Astrocyte of the cerebellum (primary cell): Measurements from ENCODE around the gene SENP6.
"Not testable (repeated sequence)": the region's sequence is repeated elsewhere in the genome, so short reads cannot be mapped to it uniquely, and the experiment has no call there.

Experiments
- DNase-seq: peaks from one replicate; pipeline ENCODE4 v3.0.0-alpha.2; 2011; ENCODE audit warnings: low read depth
- H3K4me3 ChIP-seq: 2 replicates; pipeline ENCODE4 v1.5.1; 2011; ENCODE audit warnings: mild to moderate bottlenecking, low read depth, low read length, moderate library complexity
- in situ Hi-C: cut with HindIII; loops from 2 replicates; pipeline ENCODE4 v1.10.0; 2017; ENCODE audit warnings: low sequenced_read_pairs
- TF ChIP-seq, protein P1 (sequence below): IDR thresholded peaks from 2 replicates; pipeline ENCODE4 v1.5.1; 2012; ENCODE audit warnings: low read length, low read depth, moderate library complexity, mild to moderate bottlenecking; ENCODE audit errors: missing control alignments

The SENP6 gene

GRCh38 chr6:75590370-75590769, 11.3 kb upstream of the SENP6 start:
- no peak overlapping the region for H3K4me3 ChIP-seq
- in situ Hi-C loops = no loop called here
- TF ChIP-seq, protein P1, sequence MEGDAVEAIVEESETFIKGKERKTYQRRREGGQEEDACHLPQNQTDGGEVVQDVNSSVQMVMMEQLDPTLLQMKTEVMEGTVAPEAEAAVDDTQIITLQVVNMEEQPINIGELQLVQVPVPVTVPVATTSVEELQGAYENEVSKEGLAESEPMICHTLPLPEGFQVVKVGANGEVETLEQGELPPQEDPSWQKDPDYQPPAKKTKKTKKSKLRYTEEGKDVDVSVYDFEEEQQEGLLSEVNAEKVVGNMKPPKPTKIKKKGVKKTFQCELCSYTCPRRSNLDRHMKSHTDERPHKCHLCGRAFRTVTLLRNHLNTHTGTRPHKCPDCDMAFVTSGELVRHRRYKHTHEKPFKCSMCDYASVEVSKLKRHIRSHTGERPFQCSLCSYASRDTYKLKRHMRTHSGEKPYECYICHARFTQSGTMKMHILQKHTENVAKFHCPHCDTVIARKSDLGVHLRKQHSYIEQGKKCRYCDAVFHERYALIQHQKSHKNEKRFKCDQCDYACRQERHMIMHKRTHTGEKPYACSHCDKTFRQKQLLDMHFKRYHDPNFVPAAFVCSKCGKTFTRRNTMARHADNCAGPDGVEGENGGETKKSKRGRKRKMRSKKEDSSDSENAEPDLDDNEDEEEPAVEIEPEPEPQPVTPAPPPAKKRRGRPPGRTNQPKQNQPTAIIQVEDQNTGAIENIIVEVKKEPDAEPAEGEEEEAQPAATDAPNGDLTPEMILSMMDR = no peak
- no peak for DNase-seq

DNA sequence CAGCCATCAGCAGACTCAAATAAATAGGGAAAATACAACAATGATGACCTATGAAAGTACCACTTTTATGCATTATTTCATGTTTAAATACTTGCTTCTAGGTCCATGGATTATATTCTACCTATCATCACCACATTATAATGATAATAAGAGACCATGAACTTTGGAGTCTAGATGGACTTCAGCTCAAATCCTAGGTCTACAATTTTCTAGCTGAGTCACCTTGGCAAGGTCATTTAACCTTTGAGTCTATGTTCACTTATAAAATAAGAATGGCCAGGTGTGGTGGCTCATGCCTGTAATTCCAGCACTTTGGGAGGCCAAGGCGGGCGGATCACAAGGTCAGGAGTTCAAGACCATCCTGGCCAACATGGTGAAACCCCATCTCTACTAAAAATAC, 5.3 kb upstream of the SENP6 start:
- H3K4me3 ChIP-seq, DNase-seq, in situ Hi-C loops: not testable (repeated sequence)

DNA sequence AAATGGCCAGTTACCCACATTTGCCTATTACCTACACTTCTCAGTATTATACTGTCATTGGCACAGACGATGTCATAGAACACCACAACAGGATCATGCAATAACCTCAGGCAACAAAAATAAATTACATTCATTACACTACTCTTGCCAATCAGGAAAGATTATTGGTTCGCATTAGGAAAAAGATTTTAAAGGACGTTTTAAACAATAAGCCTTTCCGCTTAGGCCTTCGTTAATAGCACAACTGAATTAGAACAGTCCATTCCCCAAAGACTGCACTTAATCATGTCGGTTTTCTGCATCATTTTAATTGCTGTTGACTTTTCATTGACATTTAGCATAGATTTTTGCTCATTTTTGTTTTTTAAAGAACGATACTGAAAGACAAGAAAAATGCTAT, 912 bp upstream of the SENP6 start:
- H3K4me3 ChIP-seq = no peak overlapping the region
- in situ Hi-C loops = no loop called here
- no peak for DNase-seq
- TF ChIP-seq, protein P1 = no peak

DNA sequence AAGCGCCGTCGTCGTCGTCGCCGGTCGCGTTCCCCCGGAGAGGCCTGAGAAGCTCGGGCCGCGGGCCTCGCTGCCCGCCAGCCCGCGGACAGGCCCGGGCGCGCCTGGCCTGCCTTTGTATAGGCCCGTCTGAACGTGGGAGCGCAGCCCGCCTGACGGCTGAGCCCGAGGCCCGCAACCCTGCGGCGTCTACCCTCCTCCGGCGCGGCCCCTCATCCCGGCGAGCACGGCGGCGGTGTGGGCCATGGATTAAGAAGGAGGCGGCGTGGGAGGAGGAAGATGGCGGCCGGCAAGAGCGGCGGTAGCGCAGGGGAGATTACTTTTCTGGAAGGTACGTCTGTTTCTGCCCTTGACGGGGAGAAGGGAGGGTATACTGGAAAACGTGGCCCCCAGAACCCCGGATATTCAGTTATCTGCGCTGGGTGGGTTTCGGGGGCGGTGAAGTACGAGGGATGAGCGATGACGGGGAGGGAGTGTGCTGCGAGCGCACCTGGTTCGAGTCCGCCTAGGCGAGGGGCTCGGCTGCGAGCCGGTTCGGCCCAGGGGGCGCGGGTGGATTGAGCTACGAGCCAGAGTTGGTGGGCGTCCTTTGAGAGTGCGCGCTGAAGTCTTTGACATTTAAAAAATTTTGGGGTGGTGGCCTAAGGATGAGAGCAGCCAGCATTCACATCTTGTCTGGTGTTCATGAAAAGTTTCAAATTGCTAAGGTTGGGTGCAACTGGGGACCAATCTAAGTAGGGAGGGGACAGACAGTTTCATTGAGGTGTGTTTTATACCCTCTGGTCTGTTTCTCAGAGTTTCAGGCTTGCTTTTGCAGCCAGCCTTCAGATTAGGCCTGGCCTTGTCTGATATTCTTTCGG, 796 bp downstream of the SENP6 start:
- TF ChIP-seq, protein P1 = no peak
- in situ Hi-C loops = no loop called here
- no peak for DNase-seq
- H3K4me3 ChIP-seq = peak overlapping the region; percentile 82

DNA sequence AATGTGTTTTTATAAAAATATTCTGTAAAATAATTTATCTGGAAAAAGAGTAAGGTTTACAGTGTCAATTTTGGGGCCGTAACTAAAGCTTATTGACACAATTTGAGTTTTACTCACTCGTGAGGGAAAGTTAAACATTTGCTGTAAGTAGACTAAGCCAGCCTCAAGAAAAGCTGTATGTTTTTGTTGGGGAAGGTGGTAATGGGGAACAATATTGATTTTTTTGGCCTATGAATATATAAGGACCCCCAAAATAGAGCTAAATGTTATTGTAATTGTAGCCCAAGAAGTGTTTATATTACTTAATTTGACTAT, 1.4 kb downstream of the SENP6 start:
- TF ChIP-seq, protein P1 = no peak
- peak overlapping the region; percentile 82 for H3K4me3 ChIP-seq
- DNase-seq = no peak
- in situ Hi-C loops = no loop called here

DNA sequence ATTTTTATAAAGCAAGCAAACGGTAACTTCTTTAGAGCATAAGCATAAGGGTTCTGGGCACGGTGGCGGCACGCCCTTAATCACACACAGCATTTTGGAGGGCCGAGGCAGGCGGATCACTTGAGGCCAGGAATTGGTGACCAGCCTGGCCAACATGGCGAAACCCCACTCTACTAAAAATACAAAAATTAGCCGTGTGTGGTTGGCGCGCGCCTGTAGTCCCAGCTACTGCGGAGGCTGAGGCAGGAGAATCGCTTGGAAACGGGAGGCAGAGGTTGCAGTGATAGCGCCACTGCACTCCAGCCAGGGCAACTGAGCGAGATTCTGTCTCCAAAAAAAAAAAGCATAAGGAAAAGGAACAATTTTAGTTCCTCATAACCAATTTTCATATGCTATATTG, 2.6 kb downstream of the SENP6 start:
- DNase-seq = no peak
- H3K4me3 ChIP-seq = peak overlapping the region; percentile 82
- TF ChIP-seq, protein P1 = no peak
- in situ Hi-C loops = no loop called here

DNA sequence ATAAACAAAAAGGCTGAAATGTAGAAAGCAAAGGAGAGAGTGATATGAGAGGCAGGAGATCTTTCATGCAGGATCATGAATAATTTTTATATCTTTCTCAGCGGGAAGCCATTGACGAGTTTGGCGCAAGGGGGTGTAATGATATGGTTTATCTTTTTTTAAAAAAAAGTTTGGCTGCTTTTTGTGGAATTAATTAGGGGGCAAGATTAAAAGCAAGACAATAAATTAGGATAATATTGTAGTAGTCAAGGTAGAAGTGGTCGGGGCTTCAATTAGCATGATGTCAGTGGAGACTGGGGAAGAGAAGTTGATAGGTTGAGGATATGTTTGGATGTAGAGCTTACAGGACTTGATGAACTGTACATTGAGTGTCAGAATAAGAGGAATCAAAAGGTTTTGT, 4.0 kb downstream of the SENP6 start:
- in situ Hi-C loops = no loop called here
- TF ChIP-seq, protein P1 = no peak
- no peak for DNase-seq
- no peak overlapping the region for H3K4me3 ChIP-seq
